K562 (cell line): ENCODE measurements around the gene NQO2. TPM values are rescaled to one million over a fixed set of nuclear protein-coding genes. Genes with fewer than 3 reads are reported as not detected.
A peak's percentile ranks its signal among the peaks of the same experiment; 100 is the strongest.

Source experiments
- ASH1L ChIP-seq: fragments of 450-650 bp; IDR thresholded peaks from 2 replicates; pipeline ENCODE4 v1.6.1; 2018; ENCODE audit warnings: borderline replicate concordance, mild to moderate bottlenecking, low read depth; ENCODE audit not compliant: partially characterized antibody
- CEBPZ ChIP-seq: fragments of 150-350 bp; IDR thresholded peaks from 2 replicates; pipeline ENCODE4 v1.6.1; 2014; ENCODE audit warnings: low read depth, mild to moderate bottlenecking, low read length, borderline replicate concordance
- CHD2 ChIP-seq: IDR thresholded peaks from 2 replicates; pipeline ENCODE4 v1.6.1; 2011; ENCODE audit warnings: low read depth, low read length
- CHD4 ChIP-seq: fragments of 200-600 bp; sonication (generic); IDR thresholded peaks from 3 replicates; pipeline ENCODE4 v1.6.1; 2012; ENCODE audit warnings: low read depth, mild to moderate bottlenecking, mixed read lengths, low read length, inconsistent platforms; ENCODE audit not compliant: insufficient read depth, insufficient replicate concordance, poor library complexity, severe bottlenecking
- CUX1 ChIP-seq: fragments of 200-800 bp; sonication (Bioruptor generic); IDR thresholded peaks from 2 replicates; pipeline ENCODE4 v1.6.1; 2016; ENCODE audit warnings: missing genetic modification characterization, missing compliant biosample characterization
- DPF2 ChIP-seq: fragments of 450-650 bp; IDR thresholded peaks from 2 replicates; pipeline ENCODE4 v1.6.1; 2016
- LCOR ChIP-seq: sonication (generic); formaldehyde crosslinking; IDR thresholded peaks from 2 replicates; pipeline ENCODE4 v1.8.0; 2022; ENCODE audit warnings: mild to moderate bottlenecking, missing genetic modification reagents
- MCM2 ChIP-seq: fragments of 450-650 bp; IDR thresholded peaks from 2 replicates; pipeline ENCODE4 v1.6.1; 2017; ENCODE audit warnings: low read depth, mild to moderate bottlenecking
- NFE2L1 ChIP-seq: fragments of 450-650 bp; IDR thresholded peaks from 2 replicates; pipeline ENCODE4 v1.6.1; 2016; ENCODE audit warnings: missing genetic modification characterization, low read depth, mild to moderate bottlenecking, missing compliant biosample characterization, moderate library complexity, borderline replicate concordance
- SAFB2 ChIP-seq: fragments of 200-400 bp; formaldehyde crosslinking; IDR thresholded peaks from 2 replicates; pipeline ENCODE4 v1.6.1; 2018; ENCODE audit warnings: borderline replicate concordance, low read length, low read depth, moderate library complexity; ENCODE audit not compliant: severe bottlenecking
- SMAD2 ChIP-seq: fragments of 150-350 bp; IDR thresholded peaks from 2 replicates; pipeline ENCODE4 v1.6.1; 2014; ENCODE audit warnings: low read depth, mild to moderate bottlenecking, low read length
- TAF7 ChIP-seq: fragments of 450-650 bp; IDR thresholded peaks from 2 replicates; pipeline ENCODE4 v1.6.1; 2016; ENCODE audit warnings: missing genetic modification characterization, missing compliant biosample characterization
- TARDBP ChIP-seq: fragments of 450-650 bp; IDR thresholded peaks from 2 replicates; pipeline ENCODE4 v1.6.1; 2016
- TSC22D4 ChIP-seq: fragments of 450-650 bp; IDR thresholded peaks from 2 replicates; pipeline ENCODE4 v1.6.1; 2016; ENCODE audit warnings: missing genetic modification characterization, missing biosample characterization, control low read depth
- XRCC4 ChIP-seq: IDR thresholded peaks from one replicate; pipeline ENCODE4 v1.6.1; 2011; ENCODE audit not compliant: insufficient read depth, insufficient read length; ENCODE audit errors: extremely low read depth
- ZFX ChIP-seq: sonication (generic); formaldehyde crosslinking; IDR thresholded peaks from 2 replicates; pipeline ENCODE4 v1.8.0; 2022; ENCODE audit warnings: mild to moderate bottlenecking, missing genetic modification reagents, moderate library complexity
- ZNF133 ChIP-seq: fragments of 250-450 bp; sonication (Bioruptor Pico); IDR thresholded peaks from 2 replicates; pipeline ENCODE4 v1.4.0; 2020; ENCODE audit warnings: mild to moderate bottlenecking
- ZNF23 ChIP-seq: fragments of 250-450 bp; sonication (Bioruptor Pico); IDR thresholded peaks from 2 replicates; pipeline ENCODE4 v1.4.0; 2020; ENCODE audit warnings: mild to moderate bottlenecking
- ZNF232 ChIP-seq: sonication (generic); formaldehyde crosslinking; IDR thresholded peaks from 2 replicates; pipeline ENCODE4 v1.8.0; 2022; ENCODE audit warnings: mild to moderate bottlenecking, missing genetic modification reagents
- ZNF253 ChIP-seq: fragments of 250-450 bp; sonication (Bioruptor Pico); conservative IDR thresholded peaks from 2 replicates; pipeline ENCODE4 v1.6.1; 2021; ENCODE audit warnings: mild to moderate bottlenecking
- ZZZ3 ChIP-seq: fragments of 450-650 bp; IDR thresholded peaks from 2 replicates; pipeline ENCODE4 v1.6.1; 2016; ENCODE audit warnings: antibody characterized with exemption, mild to moderate bottlenecking, moderate library complexity
- polyA plus RNA-seq, 8 experiments: library from polyadenylated mRNA; depleted of rRNA in 4 of 8; stranded (reverse) in 5 of 8; unstranded in 3 of 8; fragments of >200 nt; fragmentation: Nextera tagmentation in 2 of 8; fragmentation: Illumina TruSeq in 1 of 8; extraction: Ambion mirVana in 2 of 8; extraction: Trizol in 1 of 8; gene quantifications; 2 replicates each; pipeline versions ENCODE4 v1.2.1 to v1.2.3, GENCODE V29; 2011 to 2014; ENCODE audit warnings: inconsistent platforms in 1 of 8, missing spikeins in 1 of 8
- total RNA-seq, 7 experiments: library from RNA; depleted of rRNA in 6 of 7; stranded (reverse); fragments of >200 nt in 6 of 7; fragmentation: Illumina TruSeq in 2 of 7; extraction: Trizol in 2 of 7; gene quantifications; 2 replicates each; pipeline versions ENCODE4 v1.2.1 to v1.2.3, GENCODE V29; 2011 to 2021; ENCODE audit warnings: low replicate concordance in 1 of 7

Gene NQO2
- total and polyA plus RNA-seq, 9 of the 15 experiments (the other 6 are each of a cell fraction or from before 2014, with no cell fraction given) = 54.6 to 214 (median 116) TPM

GRCh38 chr6:2971420-2972218 lies 28.1 kb upstream of the NQO2 start, which contains the start of gene SERPINB6 (continued):
- TF ChIP-seq CUX1 (CRISPR knock-in tag) (no peak), TARDBP (peak; percentile 88; the same call in 1 of the 2 replicates), SMAD2 (no peak), CHD4 (no peak), TSC22D4 (no peak), ZNF23 (CRISPR knock-in tag) (0 out of 2 replicates have a peak, but pooled peaks have one; percentile 38), XRCC4 (no peak), ZNF232 (CRISPR knock-in tag) (no peak; the same call in 1 of the 2 replicates), MCM2 (no peak), ZFX (CRISPR knock-in tag) (peak; percentile 93), NFE2L1 (tag) (no peak; the same call in 1 of the 2 replicates), CHD2 (no peak), ZNF133 (CRISPR knock-in tag) (no peak), SAFB2 (no peak), ASH1L (no peak), DPF2 (peak; percentile 50), ZZZ3 (no peak), CEBPZ (no peak), TAF7 (tag) (no peak), ZNF253 (CRISPR knock-in tag) (no peak), LCOR (CRISPR knock-in tag) (peak; percentile 63; the same call in 1 of the 2 replicates)
